ENCODE data around the gene NFASC. TPM values are rescaled to one million over a fixed set of nuclear protein-coding genes. Genes with fewer than 3 reads are reported as not detected.

Gene NFASC
- polyA plus RNA-seq, 3 donors, result 0.08 TPM; not detected in 2

- Histone ChIP-seq H2AFZ (ENCODE audit: insufficient read depth, low read depth, low read length, poor library complexity, severe bottlenecking) (no peak overlapping the region), H3K79me2 (ENCODE audit: insufficient read depth, low read length) (no peaks in the 10 kb centered on the region), H3K4me2 (replicated peaks; ENCODE audit: extremely low read depth, low read length, poor library complexity, severe bottlenecking) (no peak overlapping the region), H3K27ac (ENCODE audit: low read depth in 1 of 2, low read length in 2 of 2) (no peak overlapping the region), H3K9me3 (replicated peaks in 1 of 2; ENCODE audit: control insufficient read depth in 1 of 2, insufficient read depth in 1 of 2, low read length in 2 of 2) (peaks cover 0 to 11% of the 10 kb centered on the region in 2 donors), H3K36me3 (replicated peaks in 1 of 2; ENCODE audit: control insufficient read depth in 1 of 2, insufficient read depth in 2 of 2, low read length in 2 of 2) (no peaks in the 10 kb centered on the region), H3K4me1 (ENCODE audit: control insufficient read depth in 1 of 2, insufficient read depth in 2 of 2, low read length in 2 of 2) (no peaks in the 10 kb centered on the region), H3K4me3 (replicated peaks in 1 of 3; ENCODE audit: low read depth in 2 of 3, low read length in 3 of 3) (no peak overlapping the region), H3K27me3 (ENCODE audit: control insufficient read depth in 2 of 2, insufficient read depth in 2 of 2, low read length in 2 of 2) (peaks cover 20 to 54% of the 10 kb centered on the region in 2 donors), H3K9ac (ENCODE audit: insufficient read depth, low read length, poor library complexity, severe bottlenecking) (no peak overlapping the region), H4K20me1 (ENCODE audit: insufficient read depth, low read length) (no peaks in the 10 kb centered on the region)
- no peak for TF ChIP-seq CTCF (IDR thresholded peaks at IDR 0.05)
- H3K36me3 Mint-ChIP-seq, result no peaks in the 10 kb centered on the region
- H3K27me3 Mint-ChIP-seq (ENCODE audit: low read depth in 3 of 3), result peaks cover 53 to 67% (median 60%) of the 10 kb centered on the region in 3 donors
- 40% methylated on average over 9 of the region's 11 CpGs for WGBS (ENCODE audit: insufficient coverage)
- no peak for DNase-seq
- H3K9me3 Mint-ChIP-seq, result peaks cover 0 to 3% (median 0%) of the 10 kb centered on the region in 7 donors
- no peak overlapping the region for H3K27ac Mint-ChIP-seq
- H3K4me3 Mint-ChIP-seq, result peak overlapping the region in 1 of 2 donors; percentile 67
- intact Hi-C loops (cut with micrococcal nuclease), result no loop called here
- no peaks in the 10 kb centered on the region for H3K4me1 Mint-ChIP-seq
Measured at GRCh38 chr1:205045146-205045545, 174.5 kb downstream of the NFASC start.

GRCh38 chr1:205046870-205047269 is 176.2 kb downstream of the NFASC start:
- H3K4me2 ChIP-seq (replicated peaks; ENCODE audit: extremely low read depth, low read length, poor library complexity, severe bottlenecking), result no peak overlapping the region
- no peaks in the 10 kb centered on the region for H3K79me2 ChIP-seq (ENCODE audit: insufficient read depth, low read length)
- no peak overlapping the region for H3K27ac ChIP-seq (ENCODE audit: low read depth in 1 of 2, low read length in 2 of 2)
- H3K4me1 ChIP-seq (ENCODE audit: control insufficient read depth in 1 of 2, insufficient read depth in 2 of 2, low read length in 2 of 2), result no peaks in the 10 kb centered on the region
- 61% methylated on average over 4 of the region's 4 CpGs for WGBS (ENCODE audit: insufficient coverage)
- H3K27ac Mint-ChIP-seq, result no peak overlapping the region
- TF ChIP-seq CTCF (IDR thresholded peaks at IDR 0.05), result no peak
- peaks cover 20 to 49% of the 10 kb centered on the region in 2 donors for H3K27me3 ChIP-seq (ENCODE audit: control insufficient read depth in 2 of 2, insufficient read depth in 2 of 2, low read length in 2 of 2)
- H3K4me1 Mint-ChIP-seq, result no peaks in the 10 kb centered on the region
- no peak overlapping the region for H3K9ac ChIP-seq (ENCODE audit: insufficient read depth, low read length, poor library complexity, severe bottlenecking)
- peaks cover 0 to under 1% (median 0%) of the 10 kb centered on the region in 7 donors for H3K9me3 Mint-ChIP-seq
- no peaks in the 10 kb centered on the region for H3K36me3 Mint-ChIP-seq
- DNase-seq, result no peak
- intact Hi-C loops (cut with micrococcal nuclease), result no loop called here
- no peak overlapping the region for H3K4me3 ChIP-seq (replicated peaks in 1 of 3; ENCODE audit: low read depth in 2 of 3, low read length in 3 of 3)
- no peak overlapping the region for H3K4me3 Mint-ChIP-seq
- no peaks in the 10 kb centered on the region for H4K20me1 ChIP-seq (ENCODE audit: insufficient read depth, low read length)
- H3K27me3 Mint-ChIP-seq (ENCODE audit: low read depth in 3 of 3), result peaks cover 48 to 55% (median 48%) of the 10 kb centered on the region in 3 donors
- H3K9me3 ChIP-seq (replicated peaks in 1 of 2; ENCODE audit: control insufficient read depth in 1 of 2, insufficient read depth in 1 of 2, low read length in 2 of 2), result peaks cover 0 to 11% of the 10 kb centered on the region in 2 donors
- H2AFZ ChIP-seq (ENCODE audit: insufficient read depth, low read depth, low read length, poor library complexity, severe bottlenecking), result no peak overlapping the region
- H3K36me3 ChIP-seq (replicated peaks in 1 of 2; ENCODE audit: control insufficient read depth in 1 of 2, insufficient read depth in 2 of 2, low read length in 2 of 2), result no peaks in the 10 kb centered on the region

Data from CD14-positive monocyte (primary cell).